Neural progenitor cell (in vitro differentiated cells): Measurements from ENCODE around the gene COPS2.

Experiments used
- EZH2 ChIP-seq: fragments of 200-600 bp; sonication (generic); IDR thresholded peaks from 2 replicates; pipeline ENCODE4 v1.6.1; 2017; ENCODE audit warnings: antibody characterized with exemption, mild to moderate bottlenecking, moderate library complexity
- EZH2phosphoT487 ChIP-seq: fragments of 200-600 bp; sonication (generic); IDR thresholded peaks from 2 replicates; pipeline ENCODE4 v1.6.1; 2017; ENCODE audit warnings: antibody characterized with exemption
- TF ChIP-seq, protein P1 (sequence below): fragments of 200-600 bp; sonication (generic); IDR thresholded peaks from 2 replicates; pipeline ENCODE4 v1.5.1; 2017; ENCODE audit warnings: antibody characterized with exemption, mild to moderate bottlenecking

DNA sequence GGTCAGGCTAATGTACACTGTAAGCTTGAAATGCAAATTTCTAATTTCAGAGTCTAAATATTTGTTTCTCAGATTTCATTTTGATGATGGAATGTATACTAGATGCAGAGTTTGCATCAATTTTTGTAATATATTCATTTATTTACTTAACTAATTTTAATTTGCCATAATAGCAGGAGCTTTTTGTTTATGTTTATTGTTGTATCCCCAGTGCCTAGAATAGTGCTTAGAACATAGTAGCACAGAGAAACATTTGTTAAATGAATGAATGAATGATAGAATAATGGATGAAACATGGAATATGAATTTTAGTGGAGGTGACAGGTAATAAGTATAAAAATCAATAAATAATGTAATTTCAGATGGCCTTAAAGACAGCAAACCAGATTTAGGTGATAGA lies 9.5 kb upstream of the COPS2 start:
- TF ChIP-seq EZH2, result no peak
- TF ChIP-seq, protein P1, sequence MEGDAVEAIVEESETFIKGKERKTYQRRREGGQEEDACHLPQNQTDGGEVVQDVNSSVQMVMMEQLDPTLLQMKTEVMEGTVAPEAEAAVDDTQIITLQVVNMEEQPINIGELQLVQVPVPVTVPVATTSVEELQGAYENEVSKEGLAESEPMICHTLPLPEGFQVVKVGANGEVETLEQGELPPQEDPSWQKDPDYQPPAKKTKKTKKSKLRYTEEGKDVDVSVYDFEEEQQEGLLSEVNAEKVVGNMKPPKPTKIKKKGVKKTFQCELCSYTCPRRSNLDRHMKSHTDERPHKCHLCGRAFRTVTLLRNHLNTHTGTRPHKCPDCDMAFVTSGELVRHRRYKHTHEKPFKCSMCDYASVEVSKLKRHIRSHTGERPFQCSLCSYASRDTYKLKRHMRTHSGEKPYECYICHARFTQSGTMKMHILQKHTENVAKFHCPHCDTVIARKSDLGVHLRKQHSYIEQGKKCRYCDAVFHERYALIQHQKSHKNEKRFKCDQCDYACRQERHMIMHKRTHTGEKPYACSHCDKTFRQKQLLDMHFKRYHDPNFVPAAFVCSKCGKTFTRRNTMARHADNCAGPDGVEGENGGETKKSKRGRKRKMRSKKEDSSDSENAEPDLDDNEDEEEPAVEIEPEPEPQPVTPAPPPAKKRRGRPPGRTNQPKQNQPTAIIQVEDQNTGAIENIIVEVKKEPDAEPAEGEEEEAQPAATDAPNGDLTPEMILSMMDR, result no peak
- no peak for TF ChIP-seq EZH2phosphoT487
